GM18868 (cell line): Measurements from ENCODE around the gene NLGN4X.
"Not testable (repeated sequence)": the region's sequence is repeated elsewhere in the genome, so short reads cannot be mapped to it uniquely, and the experiment has no call there.

Source experiments
- ATAC-seq: cut with Tn5 transposase; IDR thresholded peaks from one replicate; pipeline ENCODE4 v1.9.1; 2021; ENCODE audit warnings: mild to moderate bottlenecking, moderate library complexity; ENCODE audit not compliant: unreplicated experiment

NLGN4X gene

DNA sequence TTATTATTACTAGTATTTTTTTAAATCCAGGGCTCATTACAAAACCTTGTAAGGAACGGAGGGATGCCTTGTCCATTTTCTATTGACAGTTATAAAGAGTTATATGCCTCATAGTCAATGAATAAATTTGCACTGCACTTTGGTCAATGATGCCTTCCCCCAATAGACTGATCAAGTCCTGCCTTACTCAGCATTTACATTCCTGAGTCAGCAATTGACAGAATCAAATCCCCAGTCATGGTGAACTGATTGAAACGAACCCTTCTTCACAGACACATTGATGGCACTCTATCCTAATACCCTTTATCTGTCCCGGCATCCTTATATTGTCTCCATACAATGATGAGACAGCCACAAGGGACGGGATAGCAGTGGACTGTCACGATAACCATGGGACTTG lies 213.2 kb downstream of the NLGN4X start:
- ATAC-seq = no peak

DNA sequence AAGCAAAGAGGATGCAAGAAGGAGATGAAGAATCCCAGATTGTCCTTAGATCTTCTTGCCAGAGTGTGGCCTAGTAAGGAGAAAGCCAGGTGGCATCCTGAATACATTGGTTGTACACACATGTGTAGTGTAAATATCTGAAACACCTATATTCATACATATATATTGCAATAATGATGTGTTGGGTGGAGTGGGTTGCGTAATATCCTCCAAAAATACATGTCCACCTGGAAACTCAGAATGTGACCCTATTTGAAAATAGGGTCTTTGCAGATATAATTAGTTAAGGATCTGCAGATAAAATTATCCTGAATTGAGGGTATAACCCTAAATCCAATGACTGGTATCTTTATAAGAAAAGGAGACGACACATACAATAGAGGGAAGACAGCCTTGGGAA lies 216.3 kb downstream of the NLGN4X start:
- no peak for ATAC-seq

DNA sequence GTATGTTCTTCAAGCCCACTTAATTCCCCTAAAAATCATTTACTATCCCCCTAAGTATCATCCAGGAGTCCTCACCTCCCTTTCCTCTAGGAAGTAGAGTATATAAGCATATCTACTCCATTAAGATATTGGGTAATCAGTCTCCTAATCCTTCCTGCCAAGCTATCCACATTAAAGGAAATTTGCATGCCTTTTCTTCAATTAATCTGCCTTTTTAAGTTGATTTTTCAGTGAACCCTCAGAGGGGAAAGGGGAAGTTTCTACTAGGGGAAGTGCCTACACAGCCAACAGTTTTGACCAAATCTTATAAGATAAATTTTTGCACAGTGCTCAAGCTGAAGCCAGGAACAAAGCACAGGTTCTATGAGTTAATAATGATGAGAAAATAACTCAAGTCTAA lies 222.8 kb downstream of the NLGN4X start:
- no peak for ATAC-seq

DNA sequence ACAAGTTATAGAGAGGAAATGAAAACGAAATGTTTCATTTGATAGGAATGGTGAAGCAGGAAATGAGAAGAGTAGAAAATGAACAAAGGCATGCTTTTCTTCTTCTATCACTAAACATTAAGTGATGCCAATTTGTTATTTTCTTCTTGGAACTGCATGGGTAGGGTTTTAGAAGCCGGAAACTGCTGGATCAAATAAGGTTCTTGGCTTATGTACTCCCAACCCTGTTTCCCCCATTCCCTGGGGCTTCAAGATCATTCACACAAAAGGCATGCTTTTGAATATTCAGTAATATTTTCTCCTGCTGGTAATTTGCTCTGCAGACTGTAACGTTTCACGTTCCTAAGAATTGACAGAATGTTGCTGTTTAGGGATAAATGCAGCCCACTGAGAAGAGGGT lies 224.1 kb downstream of the NLGN4X start:
- no peak for ATAC-seq

DNA sequence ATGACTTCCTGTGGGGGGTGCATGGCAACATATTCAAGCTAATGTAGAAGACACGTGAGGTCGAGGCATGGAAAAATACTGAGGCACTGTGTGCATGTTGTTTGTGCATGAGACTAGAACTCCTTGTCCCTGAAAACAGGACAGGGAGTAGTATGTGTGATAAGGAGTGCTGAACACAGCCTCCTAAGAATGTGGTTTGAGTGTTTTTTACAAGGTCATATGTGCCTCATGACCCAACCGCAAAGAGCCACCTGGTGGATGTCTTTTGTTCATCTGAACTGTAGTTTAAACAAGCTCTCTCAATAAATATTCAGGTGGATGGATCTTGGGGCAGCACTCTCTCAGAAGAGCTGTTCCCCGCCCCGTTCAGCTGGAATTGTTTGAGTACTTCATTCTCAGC lies 226.6 kb downstream of the NLGN4X start:
- ATAC-seq = no peak

DNA sequence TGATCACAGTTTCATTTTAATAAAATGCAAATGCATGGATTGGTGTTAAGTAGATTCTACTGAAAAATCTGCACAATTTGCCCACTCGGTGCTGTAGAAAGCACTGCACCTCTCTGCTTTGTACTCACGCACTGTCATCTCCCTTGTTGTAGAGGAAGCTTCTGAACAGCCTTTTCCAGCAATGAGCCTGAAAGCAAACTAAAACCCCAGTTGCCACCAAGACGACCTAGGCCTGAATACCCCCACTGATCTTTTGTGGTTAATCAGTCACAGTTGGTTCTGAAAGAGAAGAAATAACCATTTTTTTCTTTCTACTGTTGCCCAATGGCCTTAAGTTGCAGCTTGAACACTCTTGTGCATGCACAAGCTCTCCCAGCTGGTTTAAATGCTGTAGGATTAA lies 229.8 kb downstream of the NLGN4X start:
- no peak for ATAC-seq

DNA sequence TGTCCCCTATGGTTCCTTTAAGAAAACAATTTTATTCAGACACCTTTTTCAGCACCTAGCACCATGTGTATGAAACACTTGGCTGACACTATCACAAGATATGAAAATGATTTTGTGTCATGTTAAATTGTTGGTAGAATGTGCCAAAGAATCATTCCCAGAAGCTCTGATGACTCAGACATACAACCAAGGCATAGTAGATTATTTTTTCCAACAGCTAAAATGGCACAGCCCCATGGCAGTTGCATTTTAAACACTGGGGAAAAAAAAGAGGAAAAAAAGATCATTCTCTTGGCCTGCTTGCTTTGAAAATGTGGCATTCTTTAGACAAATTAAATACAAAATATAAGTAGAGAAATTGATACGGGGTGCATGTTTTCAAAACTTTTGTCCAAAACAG lies 230.2 kb downstream of the NLGN4X start:
- no peak for ATAC-seq

DNA sequence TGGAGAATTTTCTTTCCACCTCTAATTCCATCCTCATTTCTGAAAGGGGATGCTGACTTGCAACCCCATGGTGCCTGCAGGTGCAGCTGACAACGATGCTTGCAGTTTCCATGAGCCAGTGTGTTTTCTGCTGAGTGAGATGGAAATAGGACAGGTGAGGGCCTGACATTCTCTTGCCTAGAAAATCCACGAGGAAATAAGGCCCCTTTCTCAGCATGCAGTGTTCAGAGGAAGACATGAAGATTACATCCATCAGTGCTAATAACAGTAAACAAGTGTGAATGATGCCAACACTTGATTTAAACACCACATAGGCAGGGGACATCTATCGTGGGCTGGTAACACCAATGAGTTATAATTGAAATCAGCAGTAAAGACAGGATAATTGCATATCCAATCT lies 237.3 kb downstream of the NLGN4X start:
- ATAC-seq = no peak

DNA sequence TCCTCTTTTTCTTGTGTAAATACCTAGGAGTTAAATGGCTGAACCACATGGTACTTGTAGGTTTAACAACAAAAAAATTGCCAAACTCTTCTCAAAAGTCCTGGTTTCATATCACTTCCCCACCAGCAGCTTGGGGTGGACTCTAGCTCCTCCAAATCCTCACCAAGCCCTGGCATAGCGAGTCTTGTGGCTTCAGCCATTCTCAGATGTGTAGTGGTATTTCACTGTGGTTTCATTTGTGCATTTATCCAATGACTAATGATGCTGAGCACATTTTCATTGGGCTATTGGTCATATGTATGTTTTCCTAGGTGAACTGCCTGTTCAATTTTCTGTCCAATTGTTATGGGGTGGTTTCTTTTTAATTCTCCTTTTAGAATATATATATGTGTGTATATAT lies 249.3 kb downstream of the NLGN4X start:
- ATAC-seq = no peak

DNA sequence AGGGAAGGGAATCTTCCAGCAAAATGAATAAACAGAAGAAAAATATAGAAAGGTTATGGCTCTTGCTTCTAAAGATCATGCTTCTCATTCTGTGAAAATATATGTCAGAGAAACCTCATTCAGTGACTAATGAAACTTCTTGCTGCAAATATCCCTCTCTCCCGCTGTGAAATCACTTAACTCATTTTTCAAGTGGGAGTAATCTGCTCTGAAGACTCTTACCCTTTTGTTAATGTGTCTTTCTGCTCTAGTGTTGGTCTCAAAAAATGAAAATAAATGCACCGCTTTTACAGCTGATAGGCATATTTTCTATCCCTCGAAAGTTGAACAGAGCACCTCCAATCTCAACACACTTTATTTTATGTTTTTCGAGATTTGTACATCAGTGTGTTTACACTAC lies 252.3 kb downstream of the NLGN4X start:
- ATAC-seq = no peak

DNA sequence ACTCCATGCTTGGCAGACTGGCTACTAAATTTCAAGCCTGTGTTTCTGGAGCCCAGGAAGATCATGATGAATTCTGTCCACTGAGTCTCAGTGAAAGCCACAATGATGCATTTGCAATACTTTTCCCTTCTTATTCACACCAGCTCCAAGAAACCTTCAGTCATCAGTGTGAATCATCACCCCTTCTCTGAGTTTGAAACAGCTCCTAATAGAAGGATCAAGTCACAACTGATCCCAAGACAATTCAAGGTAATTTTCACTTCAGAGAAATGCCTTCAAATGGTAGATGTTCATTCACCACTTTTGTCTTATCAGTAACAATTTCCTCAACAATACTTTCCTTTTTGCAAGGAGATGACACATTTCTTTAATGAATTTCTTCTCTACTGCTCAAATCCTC lies 257.4 kb downstream of the NLGN4X start:
- no peak for ATAC-seq

DNA sequence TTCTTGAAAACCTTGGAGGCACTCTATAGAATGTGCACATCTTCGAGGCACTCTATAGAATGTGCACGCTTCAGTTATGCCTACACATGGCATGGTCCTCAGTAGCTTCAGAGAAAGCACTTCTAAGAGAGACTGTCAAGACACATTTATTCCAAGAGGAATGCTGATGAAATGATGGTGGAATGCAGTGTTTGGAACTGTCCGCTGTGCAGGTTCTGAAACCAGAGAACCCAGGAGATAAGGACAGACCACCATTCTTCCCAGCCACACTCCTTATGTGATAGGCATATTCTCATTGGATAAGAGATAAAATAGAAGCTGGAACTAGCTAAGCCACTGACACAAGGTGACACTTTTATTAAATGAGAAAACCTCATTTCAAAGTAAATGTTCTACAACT lies 263.3 kb downstream of the NLGN4X start:
- no peak for ATAC-seq

DNA sequence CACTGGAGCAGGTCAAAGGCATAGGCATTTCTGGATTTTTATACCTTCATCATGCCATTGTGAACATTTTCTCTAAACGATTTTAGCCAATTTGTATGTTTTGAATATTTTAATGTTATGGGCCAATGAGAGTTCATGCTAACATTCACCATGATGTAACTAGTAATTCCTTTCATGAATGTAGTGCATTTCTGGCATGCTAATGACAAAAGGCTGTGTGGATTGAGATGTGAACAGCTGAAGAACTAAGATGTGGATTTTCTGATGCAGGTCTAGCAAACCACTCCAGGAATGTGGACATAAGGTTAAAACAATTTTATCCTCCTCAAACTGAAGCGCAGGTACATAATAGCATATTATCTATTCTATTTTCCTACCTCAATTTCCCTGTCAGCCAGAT lies 269.4 kb downstream of the NLGN4X start:
- ATAC-seq = no peak

DNA sequence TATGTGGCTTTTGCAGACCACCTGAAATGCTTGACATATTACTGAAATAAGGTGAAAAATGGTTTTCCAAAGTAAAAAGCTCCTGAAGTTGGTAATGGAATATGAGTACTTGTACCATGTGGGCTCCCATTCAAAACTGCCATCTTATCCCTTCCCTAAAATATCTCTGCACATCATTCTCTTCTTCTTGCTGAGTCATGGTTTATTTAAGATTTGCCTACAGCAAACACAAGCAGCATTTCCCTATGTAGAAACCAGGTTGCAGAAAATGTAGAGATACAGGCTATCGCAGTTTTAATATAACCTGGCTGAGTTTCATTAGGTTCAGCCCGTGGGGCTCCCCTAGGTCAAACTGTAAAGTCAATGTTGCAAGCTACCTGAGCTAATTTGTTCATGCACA lies 270.1 kb downstream of the NLGN4X start:
- ATAC-seq = no peak

DNA sequence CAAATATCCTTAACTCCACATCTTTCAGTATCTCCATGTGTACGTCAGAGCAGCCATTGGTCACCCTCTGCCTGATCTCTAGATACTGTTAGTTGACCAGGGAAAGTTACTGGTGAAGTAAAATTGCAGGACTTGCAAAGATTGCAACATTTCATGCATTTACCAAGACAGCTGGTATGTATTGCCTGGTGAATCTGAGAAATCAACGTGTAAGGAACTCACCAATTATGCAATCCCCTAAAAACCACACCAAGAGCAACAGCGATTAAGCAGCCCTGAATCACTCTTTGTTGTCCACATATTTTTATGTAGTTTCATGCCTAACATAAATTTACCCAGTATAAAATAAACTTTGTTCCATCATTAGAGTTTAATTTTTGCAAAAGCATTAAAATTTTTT lies 271.2 kb downstream of the NLGN4X start:
- ATAC-seq = no peak

DNA sequence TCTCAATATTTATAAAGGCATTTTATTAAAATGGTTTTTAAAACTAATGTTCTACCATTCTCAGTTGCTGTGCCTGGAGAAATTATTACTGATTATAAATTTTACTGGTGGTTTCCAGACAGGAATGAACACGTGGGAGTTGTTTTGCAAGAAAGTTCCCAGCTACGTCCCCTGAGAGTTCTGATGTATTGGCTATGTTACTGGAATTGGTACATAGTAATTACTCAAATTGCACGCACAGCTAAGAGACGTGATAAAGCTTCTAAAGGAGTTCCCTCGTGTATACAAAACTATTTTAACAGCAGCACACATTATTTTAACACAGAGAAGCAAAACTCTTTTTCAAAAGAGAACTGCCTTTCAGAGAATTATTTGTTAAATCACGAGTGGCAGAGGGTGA lies 292.2 kb downstream of the NLGN4X start:
- no peak for ATAC-seq

DNA sequence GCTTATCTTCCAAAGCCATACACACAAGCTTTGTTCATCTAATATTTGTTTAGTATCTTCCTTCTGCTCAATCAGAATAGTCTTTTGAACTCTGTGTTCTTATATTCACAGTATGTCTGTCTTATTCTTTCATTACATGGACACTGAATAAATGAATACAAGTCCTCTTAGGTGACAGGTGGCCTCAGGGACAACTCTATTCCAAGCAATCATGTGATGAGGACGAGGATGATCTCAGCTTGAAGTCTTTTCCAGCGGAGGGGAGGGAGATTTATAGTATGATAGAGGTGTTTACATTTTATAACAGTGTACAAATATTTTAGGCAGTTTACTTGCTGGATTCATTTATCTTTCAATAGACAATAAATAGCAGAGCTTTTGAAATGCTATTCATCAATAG lies 300.4 kb downstream of the NLGN4X start:
- ATAC-seq = no peak

DNA sequence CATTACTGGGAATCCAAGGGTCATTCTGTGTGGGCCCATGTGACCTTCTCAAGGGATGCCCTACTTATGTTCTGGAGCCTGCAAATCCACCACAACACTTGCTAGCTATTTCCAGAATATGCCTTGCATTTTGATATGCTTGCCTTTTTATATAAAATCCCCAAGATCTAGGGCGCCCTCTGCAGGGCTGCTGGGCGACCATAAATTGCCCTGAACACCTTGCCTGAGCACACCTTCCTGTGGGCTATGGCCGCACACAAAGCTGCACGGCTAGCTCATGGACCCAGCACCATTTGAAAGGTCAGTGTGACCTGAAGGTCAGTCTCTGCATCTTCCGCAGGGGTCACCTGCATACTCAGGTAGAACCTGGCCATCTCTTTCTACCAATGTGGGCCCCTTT lies 311.7 kb downstream of the NLGN4X start:
- no peak for ATAC-seq

DNA sequence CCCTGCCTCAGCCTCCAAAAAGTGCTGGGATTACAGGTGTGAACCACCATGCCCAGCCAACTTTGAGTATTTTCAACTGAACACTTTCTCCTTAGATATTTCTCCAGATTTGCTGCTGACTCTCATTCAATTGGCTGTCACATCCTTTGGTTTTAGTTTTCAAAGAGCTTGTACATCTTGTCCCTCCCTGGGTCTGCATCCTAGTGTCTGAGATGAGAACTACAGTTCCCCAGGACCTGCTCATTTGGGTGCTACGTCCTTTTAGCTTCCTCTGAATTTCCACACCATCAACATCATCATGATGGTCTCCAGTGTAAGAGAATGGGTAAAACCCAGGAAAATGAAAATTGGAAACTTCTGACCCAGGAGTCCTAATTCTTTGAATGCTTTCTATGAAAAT lies 312.9 kb downstream of the NLGN4X start:
- ATAC-seq = no peak

DNA sequence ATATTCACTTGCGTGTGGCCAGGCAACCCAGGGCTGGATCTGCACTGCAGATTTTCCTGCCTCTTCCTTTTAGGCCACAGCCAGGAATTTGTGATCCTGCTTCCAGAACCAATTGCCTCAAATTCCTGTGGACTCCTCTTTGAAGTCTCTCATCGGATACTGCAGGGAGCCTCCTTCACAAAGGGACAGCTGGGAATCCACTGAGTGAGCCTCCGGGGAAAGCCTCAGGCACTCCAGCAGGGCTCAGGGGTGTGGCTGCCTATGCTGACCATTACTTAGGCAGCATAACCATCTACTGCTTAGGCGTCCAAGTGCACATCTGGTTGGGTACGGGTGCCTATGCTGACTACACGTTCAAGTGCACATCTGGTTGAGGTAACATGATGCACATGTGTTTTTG lies 321.5 kb downstream of the NLGN4X start:
- ATAC-seq = no peak

DNA sequence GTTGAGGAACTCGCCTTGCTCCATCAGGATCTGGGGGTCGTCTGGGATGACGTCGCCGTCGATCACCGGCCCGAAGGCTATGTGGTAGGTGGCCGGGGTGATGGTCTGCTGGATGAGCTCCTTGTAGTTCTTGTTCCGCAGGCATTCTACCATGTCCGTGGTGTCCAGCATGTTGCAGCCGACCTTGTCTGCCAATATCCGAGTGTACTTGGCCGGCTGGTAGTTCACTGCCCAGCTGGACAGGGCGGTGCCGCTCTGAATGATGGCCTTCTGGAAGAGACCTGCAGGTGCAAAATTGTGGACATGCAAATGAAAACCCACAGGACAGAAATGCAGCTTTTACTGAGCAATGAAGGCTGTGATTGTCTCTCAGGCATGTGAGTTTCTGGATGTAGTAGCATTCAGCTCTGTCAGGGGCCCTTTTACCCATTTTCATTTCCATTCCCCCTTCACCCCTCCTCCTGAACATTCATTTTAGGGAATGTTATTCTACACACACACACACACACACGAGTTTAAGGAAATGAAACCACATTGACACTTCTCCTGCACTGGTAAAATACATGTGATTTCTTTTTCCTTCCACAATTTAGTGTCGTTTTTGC lies 325.0 kb downstream of the NLGN4X start:
- not testable (repeated sequence) for ATAC-seq

DNA sequence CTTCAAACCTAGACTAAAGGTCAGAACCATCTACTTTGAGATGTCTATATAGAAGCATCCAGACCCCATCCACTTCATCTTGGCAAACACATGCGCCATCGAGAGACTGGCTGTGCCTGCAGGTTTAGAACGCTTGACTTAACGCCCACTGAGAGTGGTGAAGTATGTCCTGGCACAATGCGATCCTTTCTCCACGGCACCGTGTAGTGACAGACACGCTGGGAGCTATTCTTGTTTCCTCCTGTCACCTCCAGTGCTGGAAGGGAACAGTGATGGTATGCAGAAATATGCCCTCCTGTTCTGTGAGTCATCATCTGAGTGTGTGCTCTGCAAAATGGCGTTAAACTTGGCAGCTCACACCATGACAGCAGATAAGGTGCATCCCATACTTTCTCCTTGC lies 330.2 kb downstream of the NLGN4X start:
- ATAC-seq = no peak

DNA sequence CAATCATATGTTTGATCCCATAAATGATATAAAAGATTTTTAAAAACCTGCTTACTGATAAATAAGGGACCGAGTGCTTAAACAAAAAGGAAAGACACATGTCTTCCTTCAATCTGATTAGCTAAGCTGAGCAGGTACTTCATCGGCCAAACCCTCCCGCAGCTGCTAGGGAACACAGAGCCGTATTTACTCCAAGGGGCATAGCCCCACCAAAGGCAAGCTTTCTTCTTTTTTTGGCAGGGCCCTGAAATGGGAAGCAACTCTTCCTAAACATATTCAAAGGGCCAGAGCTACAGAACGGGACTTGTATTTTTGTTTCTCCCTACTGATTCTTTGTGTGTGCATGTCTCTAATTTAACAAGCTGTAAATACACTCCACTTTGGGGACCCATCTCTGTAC lies 337.3 kb downstream of the NLGN4X start:
- ATAC-seq = no peak
